Heart right ventricle (tissue), 16 donors: ENCODE measurements around the gene PPP1CA. TPM values are rescaled to one million over a fixed set of nuclear protein-coding genes. Genes with fewer than 3 reads are reported as not detected.

Experiments
- ATAC-seq, 8 donors: fragments of 200-7000 bp; cut with Tn5 transposase; one replicate each; pipeline ENCODE4 v1.9.1; 2020; ENCODE audit warnings: mild to moderate bottlenecking in 8 of 8, moderate library complexity in 8 of 8, moderate number of reproducible peaks in 1 of 8
- DNase-seq, 2 donors: peaks; one replicate each; pipeline ENCODE4 v3.0.0-alpha.2; 2020
- H3K27ac ChIP-seq, 10 donors: fragments of 200-600 bp; sonication (generic) in 2 of 10; one replicate each; pipeline versions ENCODE4 v1.5.0 to v1.8.0; 2020 to 2022; ENCODE audit warnings: mild to moderate bottlenecking in 3 of 10
- H3K27me3 ChIP-seq, 7 donors: fragments of 200-600 bp; one replicate each; pipeline ENCODE4 v1.8.0; 2021 to 2022; ENCODE audit warnings: mild to moderate bottlenecking in 2 of 7
- H3K36me3 ChIP-seq, 9 donors: fragments of 200-600 bp; sonication (generic) in 1 of 9; one replicate each; pipeline versions ENCODE4 v1.5.0 to v1.8.0; 2020 to 2022; ENCODE audit warnings: mild to moderate bottlenecking in 2 of 9
- H3K4me1 ChIP-seq, 9 donors: fragments of 200-600 bp; sonication (generic) in 1 of 9; one replicate each; pipeline versions ENCODE4 v1.5.0 to v1.8.0; 2020 to 2022; ENCODE audit warnings: mild to moderate bottlenecking in 4 of 9
- H3K4me3 ChIP-seq, 10 donors: fragments of 200-600 bp; sonication (generic) in 2 of 10; one replicate each; pipeline versions ENCODE4 v1.5.0 to v1.8.0; 2020 to 2022; ENCODE audit warnings: mild to moderate bottlenecking in 7 of 10, moderate library complexity in 2 of 10
- H3K9me3 ChIP-seq, 11 donors: fragments of 200-600 bp in 10 of 11; sonication (generic) in 2 of 11; one replicate each; pipeline versions ENCODE4 v1.5.0 to v1.8.0; 2013 to 2022; ENCODE audit warnings: mild to moderate bottlenecking in 2 of 11, control low read depth in 1 of 11, moderate library complexity in 1 of 11
- WGBS, 2 donors: extraction: QIAGEN DNeasy Blood & Tissue Kit; methylation state at CpG; one replicate each; pipeline ENCODE4 v1.1.7; 2013; ENCODE audit warnings: inconsistent platforms in 1 of 2; 5-methylcytosine and 5-hydroxymethylcytosine counted together
- intact Hi-C, 10 donors: fragments of 100-400 bp; cut with DNase I; formaldehyde crosslinking; loops; one replicate each; pipeline versions ENCODE4 v1.11.1 to v1.14.2; 2022
- polyA plus RNA-seq, 2 donors: library from polyadenylated mRNA; stranded (reverse); fragments of 200-250 nt; gene quantifications; one replicate each; pipeline ENCODE4 v1.2.3, GENCODE V29; 2013
- total RNA-seq, 10 donors: library from RNA; stranded (reverse); fragmentation: NEBNext Ultra II Directional in 3 of 10; extraction: Animal tissue kit (Norgen Biotek cat#: 25700) in 3 of 10; gene quantifications; one replicate each; pipeline versions ENCODE4 v1.2.1 to v1.2.4, GENCODE V29; 2021 to 2023
- TF ChIP-seq, protein P1 (sequence below), 9 donors: fragments of 200-600 bp; sonication (generic) in 2 of 9; IDR thresholded peaks; one replicate each; pipeline versions ENCODE4 v1.5.0 to v1.8.0; 2021 to 2022; ENCODE audit warnings: antibody characterized with exemption in 9 of 9, mild to moderate bottlenecking in 5 of 9, moderate library complexity in 1 of 9
- donor health status: Arrhythmogenic right ventricular cardiomyopathy.
- donor health status: ischemic (EF 13 %, LVEDD 7.1; RV severe dilation, severe dysfunction).
- donor health status: healthy with polysubstance abuse.
- donor health status: DM: no; HTN: yes; CAD: no.
- donor health status: DM: no; HTN: no; CAD: no.
- donor health status: ischemic (EF 25% LVEDD 6.9; RV normal size, moderate dysfunction).
- donor health status: ischemic (EF 25% LVEDD 5.7; RV mildly dilated, moderate dysfunction).
- donor health status: healthy.
- donor health status: DM: yes; HTN: yes; CAD: no.
- donor health status: Ischemic cardiomyopathy.
- donor health status: ischemic (EF 35%, LVEDD 5.7; RV mildly dilated, moderate dysfunction).
- donor health status: nonischemic (EF 11% LVEDD 7.7; RV severe dilation, severe dysfunction).
- donor health status: DM: yes; HTN: yes; CAD: no.
- donor health status: PGD.
- donor health status: ischemic (EF 29% LVEDD 5.4; RV normal size, mild dysfunction).
- donor health status: nonischemic (EF 23%, LVEDD 6.1; RV moderate dilation, normal function).

PPP1CA gene
- total and polyA plus RNA-seq, 12 donors, result 80.2 to 186 (median 103) TPM

DNA sequence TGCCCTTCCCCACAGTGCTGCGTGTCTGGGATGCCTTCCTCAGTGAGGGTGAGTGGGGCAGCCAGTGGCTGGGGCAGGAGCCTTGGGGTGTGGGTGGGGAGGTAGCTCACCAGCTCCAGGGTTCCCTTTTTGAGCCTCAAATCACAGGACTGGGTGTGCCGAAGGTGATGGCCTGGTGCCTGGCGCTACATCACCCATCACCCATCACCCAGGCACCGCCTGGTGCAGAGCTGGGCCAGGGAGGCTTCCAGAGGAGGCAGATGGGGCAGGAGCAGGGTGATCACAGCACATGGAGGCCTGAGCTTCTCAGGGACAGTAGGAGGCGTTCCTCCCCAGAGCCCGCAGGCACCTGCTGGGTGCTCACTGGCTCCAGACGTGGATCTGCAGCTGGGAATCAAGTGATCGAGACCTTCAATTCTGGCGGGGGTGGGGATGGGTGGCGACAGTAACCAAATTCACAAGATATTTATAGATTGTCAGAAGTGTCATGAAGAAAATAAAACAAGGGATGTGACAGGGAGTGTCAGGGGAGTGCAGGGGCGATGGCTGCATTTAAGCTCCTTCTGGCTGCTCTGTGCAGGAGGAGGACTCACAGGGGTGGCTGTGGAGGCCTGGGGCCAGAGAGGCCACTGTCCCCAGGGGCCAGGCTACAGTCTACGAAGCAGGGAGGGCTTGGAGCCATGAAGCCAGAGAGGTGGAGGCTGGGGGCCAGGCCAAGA lies 5.5 kb upstream of the PPP1CA start:
- Histone ChIP-seq H3K36me3 (no peaks in the 10 kb centered on the region), H3K27me3 (peaks cover 0 to 35% (median 26%) of the 10 kb centered on the region in 7 donors), H3K4me1 (peaks cover 0 to 78% (median 20%) of the 10 kb centered on the region in 9 donors), H3K4me3 (peak overlapping the region in 1 of 10 donors; percentile 2), H3K27ac (peak overlapping the region in 2 of 10 donors; percentile 7 to 99), H3K9me3 (no peaks in the 10 kb centered on the region)
- ATAC-seq (peak in 1 of 8 donors; percentile 10), DNase-seq (no peak)
- TF ChIP-seq, protein P1, sequence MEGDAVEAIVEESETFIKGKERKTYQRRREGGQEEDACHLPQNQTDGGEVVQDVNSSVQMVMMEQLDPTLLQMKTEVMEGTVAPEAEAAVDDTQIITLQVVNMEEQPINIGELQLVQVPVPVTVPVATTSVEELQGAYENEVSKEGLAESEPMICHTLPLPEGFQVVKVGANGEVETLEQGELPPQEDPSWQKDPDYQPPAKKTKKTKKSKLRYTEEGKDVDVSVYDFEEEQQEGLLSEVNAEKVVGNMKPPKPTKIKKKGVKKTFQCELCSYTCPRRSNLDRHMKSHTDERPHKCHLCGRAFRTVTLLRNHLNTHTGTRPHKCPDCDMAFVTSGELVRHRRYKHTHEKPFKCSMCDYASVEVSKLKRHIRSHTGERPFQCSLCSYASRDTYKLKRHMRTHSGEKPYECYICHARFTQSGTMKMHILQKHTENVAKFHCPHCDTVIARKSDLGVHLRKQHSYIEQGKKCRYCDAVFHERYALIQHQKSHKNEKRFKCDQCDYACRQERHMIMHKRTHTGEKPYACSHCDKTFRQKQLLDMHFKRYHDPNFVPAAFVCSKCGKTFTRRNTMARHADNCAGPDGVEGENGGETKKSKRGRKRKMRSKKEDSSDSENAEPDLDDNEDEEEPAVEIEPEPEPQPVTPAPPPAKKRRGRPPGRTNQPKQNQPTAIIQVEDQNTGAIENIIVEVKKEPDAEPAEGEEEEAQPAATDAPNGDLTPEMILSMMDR (IDR thresholded peaks at IDR 0.05), result no peak
- intact Hi-C loops, result loop anchor here in 1 of 10 donors (5.0 kb wide), 1 partner anchor 60 kb away; the partner anchor contains the start of gene TMEM134
- WGBS, 2 donors, result 56 to 59% methylated on average over 12 of the region's 12 CpGs

DNA sequence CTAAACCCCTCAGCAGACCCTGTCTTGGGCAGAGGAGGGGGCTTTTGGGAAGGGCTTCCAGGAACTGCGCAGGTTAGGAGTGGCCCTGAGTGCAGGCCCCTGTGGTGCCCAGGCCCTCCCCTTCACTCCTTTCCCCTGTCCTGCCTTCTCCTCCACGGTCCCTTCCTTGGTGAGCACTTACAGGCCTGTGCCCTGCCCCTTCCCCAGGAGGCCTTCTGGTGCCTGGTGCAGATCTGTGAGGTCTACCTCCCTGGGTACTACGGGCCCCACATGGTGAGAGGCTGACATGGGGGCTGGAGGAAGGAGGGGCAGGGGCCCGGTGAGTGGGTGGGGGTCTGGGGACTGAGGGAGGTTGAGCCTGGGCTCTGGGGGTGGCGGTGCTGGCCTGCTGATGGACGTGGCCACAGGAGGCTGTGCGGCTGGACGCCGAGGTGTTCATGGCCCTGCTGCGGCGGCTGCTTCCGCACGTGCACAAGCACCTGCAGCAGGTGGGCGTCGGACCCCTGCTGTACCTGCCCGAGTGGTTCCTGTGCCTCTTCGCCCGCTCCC lies 4.8 kb upstream of the PPP1CA start:
- no peak for DNase-seq

DNA sequence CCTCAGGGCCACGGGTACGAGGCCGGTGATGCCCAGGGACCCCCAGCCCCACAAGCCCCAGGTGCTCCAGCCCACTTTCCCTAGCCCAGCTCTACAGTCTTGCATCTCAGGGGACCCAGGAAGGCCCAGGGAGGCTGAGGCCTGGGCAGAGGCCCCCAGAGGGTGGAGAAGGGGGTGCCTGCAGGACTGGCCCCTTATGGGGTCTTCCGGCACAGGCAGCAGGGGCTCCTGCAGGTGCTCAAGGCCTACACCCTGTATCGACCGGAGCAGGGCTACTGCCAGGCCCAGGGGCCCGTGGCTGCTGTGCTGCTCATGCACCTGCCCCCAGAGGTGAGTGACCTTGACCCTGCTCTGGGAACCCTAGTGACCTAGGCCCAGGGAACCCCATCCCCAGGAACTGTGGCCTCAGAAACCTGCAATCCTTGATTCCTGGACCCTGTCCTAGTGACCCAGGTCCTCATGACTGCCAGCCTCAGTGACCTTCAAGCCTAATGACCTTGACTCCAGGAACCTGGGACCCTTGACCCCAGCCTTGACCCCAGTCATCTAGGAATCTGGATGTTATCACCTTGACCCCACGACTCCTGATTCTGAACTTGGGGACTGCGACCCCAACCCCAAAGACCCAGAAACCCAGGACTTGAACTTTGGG lies 4.2 kb upstream of the PPP1CA start:
- TF ChIP-seq, protein P1 (IDR thresholded peaks at IDR 0.05), result no peak
- peak overlapping the region in 1 of 10 donors; percentile 62 for H3K4me3 ChIP-seq
- DNase-seq (no peak), ATAC-seq (no peak)
- intact Hi-C loops, result loop anchor here in 1 of 10 donors (5.0 kb wide), 1 partner anchor 61 kb away; the partner anchor contains the start of gene TMEM134
- peaks cover 0 to 22% (median 15%) of the 10 kb centered on the region in 7 donors for H3K27me3 ChIP-seq
- H3K9me3 ChIP-seq, result no peaks in the 10 kb centered on the region
- H3K27ac ChIP-seq, result peak overlapping the region in 1 of 10 donors; percentile 99
- H3K36me3 ChIP-seq, result no peaks in the 10 kb centered on the region
- 84 to 93% methylated on average over 9 of the region's 9 CpGs for WGBS, 2 donors
- peaks cover 0 to 83% (median 27%) of the 10 kb centered on the region in 9 donors for H3K4me1 ChIP-seq

More for the DNA sequence above, 4.8 kb upstream of the PPP1CA start:
- intact Hi-C loops, result loop anchor here in 1 of 10 donors (5.0 kb wide), 1 partner anchor 61 kb away; the partner anchor contains the start of gene TMEM134
- H3K27me3 ChIP-seq, result peaks cover 0 to 29% (median 22%) of the 10 kb centered on the region in 7 donors
- TF ChIP-seq, protein P1 (IDR thresholded peaks at IDR 0.05), result no peak
- H3K27ac ChIP-seq, result peak overlapping the region in 1 of 10 donors; percentile 99
- H3K36me3 ChIP-seq, result no peaks in the 10 kb centered on the region
- peak overlapping the region in 1 of 10 donors; percentile 2 for H3K4me3 ChIP-seq
- peaks cover 0 to 80% (median 23%) of the 10 kb centered on the region in 9 donors for H3K4me1 ChIP-seq
- H3K9me3 ChIP-seq, result no peaks in the 10 kb centered on the region
- WGBS, 2 donors, result 86 to 88% methylated on average over 18 of the region's 18 CpGs
- ATAC-seq, result no peak

DNA sequence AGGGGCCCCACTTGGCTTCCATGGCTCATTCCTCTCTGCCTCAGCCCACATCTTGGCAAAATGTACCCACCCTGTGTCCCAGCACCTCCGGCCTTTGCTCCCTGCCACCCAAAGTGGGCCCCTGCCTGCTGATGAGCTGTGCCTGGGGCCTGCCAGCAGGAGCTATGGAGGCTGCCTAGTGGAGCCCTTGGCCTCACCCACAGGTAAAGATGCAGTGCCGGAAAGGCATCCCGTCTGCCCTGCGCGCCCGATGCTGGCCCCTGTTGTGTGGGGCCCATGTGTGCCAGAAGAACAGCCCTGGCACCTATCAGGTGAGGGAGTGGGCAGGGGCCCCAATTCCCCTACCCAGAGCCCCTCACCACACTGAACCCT lies 3.5 kb upstream of the PPP1CA start:
- TF ChIP-seq, protein P1 (IDR thresholded peaks at IDR 0.05), result no peak
- no peak for ATAC-seq
- Histone ChIP-seq H3K4me1 (peaks cover 0 to 86% (median 33%) of the 10 kb centered on the region in 9 donors), H3K27ac (peak overlapping the region in 1 of 10 donors; percentile 99), H3K4me3 (peak overlapping the region in 1 of 10 donors; percentile 62), H3K36me3 (peaks cover 0 to 5% (median 0%) of the 10 kb centered on the region in 9 donors), H3K9me3 (no peaks in the 10 kb centered on the region), H3K27me3 (peaks cover 0 to 16% (median 10%) of the 10 kb centered on the region in 7 donors)
- DNase-seq, result no peak
- WGBS, 2 donors, result 94 to 95% methylated on average over 6 of the region's 6 CpGs
- intact Hi-C loops, result loop anchor here in 1 of 10 donors (5.0 kb wide), 1 partner anchor 62 kb away; the partner anchor contains the start of gene TMEM134
